ENCODE measurements around the gene KISS1R. TPM values are rescaled to one million over a fixed set of nuclear protein-coding genes. Genes with fewer than 3 reads are reported as not detected.

The KISS1R gene
- total RNA-seq, 2 experiments from 2014 or later: 1.5 to 1.6 TPM

DNA sequence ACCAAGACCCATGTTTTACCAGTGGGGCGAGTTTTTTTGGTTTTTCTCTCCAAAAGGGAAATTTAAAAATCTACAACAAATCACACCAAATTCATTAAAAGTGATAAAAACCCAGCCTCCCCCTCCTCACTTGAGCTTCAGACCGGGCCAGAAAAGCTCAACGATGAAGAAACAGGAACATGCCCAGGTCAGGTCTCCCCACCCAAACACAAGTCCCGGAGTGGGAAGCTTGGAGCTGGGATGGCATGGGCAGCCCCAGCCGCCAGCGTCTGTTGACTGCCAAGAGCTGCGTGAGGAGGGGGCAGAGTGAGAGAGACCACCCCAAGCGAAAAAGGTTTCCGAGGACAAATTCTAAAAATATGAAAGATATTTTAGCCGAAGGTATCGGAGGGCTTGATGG, 20.1 kb upstream of the KISS1R start:
- Mint-ChIP-seq H3K36me3 (ENCODE audit: low read depth) (peaks cover 55% of the 10 kb centered on the region), H3K9me3 (no peaks in the 10 kb centered on the region), H3K4me1 (ENCODE audit: low read depth) (peaks cover 33% of the 10 kb centered on the region), H3K27ac (peak overlapping the region; percentile 98), H3K4me3 (no peak overlapping the region), H3K27me3 (peaks cover 3% of the 10 kb centered on the region)
- Histone ChIP-seq H3K27me3 (ENCODE audit: control insufficient read depth in 1 of 2, insufficient read depth in 2 of 2, low read length in 2 of 2) (no peaks in the 10 kb centered on the region), H3K27ac (ENCODE audit: low read depth in 1 of 2, low read length in 2 of 2) (no peak overlapping the region), H3K36me3 (ENCODE audit: insufficient read depth, low read length) (peaks cover 48% of the 10 kb centered on the region), H3K9me3 (ENCODE audit: control insufficient read depth in 1 of 2, insufficient read depth in 1 of 2, low read length in 2 of 2) (no peaks in the 10 kb centered on the region), H3K4me1 (ENCODE audit: insufficient read depth, low read length) (peaks cover 37% of the 10 kb centered on the region), H3K4me3 (ENCODE audit: low read length) (no peak overlapping the region)
- no peak for ATAC-seq (ENCODE audit: poor library complexity)
- TF ChIP-seq, protein P1, sequence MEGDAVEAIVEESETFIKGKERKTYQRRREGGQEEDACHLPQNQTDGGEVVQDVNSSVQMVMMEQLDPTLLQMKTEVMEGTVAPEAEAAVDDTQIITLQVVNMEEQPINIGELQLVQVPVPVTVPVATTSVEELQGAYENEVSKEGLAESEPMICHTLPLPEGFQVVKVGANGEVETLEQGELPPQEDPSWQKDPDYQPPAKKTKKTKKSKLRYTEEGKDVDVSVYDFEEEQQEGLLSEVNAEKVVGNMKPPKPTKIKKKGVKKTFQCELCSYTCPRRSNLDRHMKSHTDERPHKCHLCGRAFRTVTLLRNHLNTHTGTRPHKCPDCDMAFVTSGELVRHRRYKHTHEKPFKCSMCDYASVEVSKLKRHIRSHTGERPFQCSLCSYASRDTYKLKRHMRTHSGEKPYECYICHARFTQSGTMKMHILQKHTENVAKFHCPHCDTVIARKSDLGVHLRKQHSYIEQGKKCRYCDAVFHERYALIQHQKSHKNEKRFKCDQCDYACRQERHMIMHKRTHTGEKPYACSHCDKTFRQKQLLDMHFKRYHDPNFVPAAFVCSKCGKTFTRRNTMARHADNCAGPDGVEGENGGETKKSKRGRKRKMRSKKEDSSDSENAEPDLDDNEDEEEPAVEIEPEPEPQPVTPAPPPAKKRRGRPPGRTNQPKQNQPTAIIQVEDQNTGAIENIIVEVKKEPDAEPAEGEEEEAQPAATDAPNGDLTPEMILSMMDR (IDR thresholded peaks at IDR 0.05): no peak
- ChIA-PET CTCF (no interaction called here), POLR2A (interaction anchor here (0.9 to 7.0 kb wide), 4 partner anchors 9 to 24 kb away, joined by 3 to 183 read pairs (median 4); partner anchors contain the start of gene KISS1R)
- DNase-seq: no peak
- intact Hi-C loops (cut with DNase I, micrococcal nuclease): no loop called here

DNA sequence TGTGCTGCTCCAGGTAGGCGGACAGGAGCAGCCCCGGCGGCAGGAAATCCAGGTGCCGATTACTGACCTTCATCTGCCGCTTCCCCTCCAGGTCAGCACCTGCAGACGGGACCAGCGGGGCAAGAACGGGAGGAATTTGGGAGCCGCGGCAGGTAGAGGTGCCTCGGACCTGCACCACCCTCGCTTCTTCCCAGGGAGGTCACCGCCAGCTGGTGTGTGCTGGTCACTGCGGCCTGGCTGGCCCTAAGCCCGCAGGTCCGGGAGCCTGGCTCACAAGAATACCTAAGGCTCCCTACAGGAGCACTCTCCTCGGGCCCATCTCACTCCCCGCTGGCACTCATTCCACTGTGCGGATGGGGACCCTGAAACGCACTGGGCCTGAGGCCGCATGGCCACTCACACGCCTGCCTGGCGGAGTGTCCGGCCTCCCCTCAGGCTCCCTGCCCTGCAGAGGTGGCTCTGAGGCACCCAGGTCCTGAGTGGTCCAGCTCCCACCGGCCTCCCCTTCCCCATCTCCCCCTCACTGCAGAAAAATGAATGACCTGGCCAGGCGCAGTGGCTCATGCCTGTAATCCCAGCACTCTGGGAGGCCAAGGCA, 19.6 kb upstream of the KISS1R start:
- Histone ChIP-seq H3K27ac (ENCODE audit: low read depth in 1 of 2, low read length in 2 of 2) (no peak overlapping the region), H3K9me3 (ENCODE audit: control insufficient read depth in 1 of 2, insufficient read depth in 1 of 2, low read length in 2 of 2) (no peaks in the 10 kb centered on the region), H3K27me3 (ENCODE audit: control insufficient read depth in 1 of 2, insufficient read depth in 2 of 2, low read length in 2 of 2) (no peaks in the 10 kb centered on the region), H3K36me3 (ENCODE audit: insufficient read depth, low read length) (peaks cover 50% of the 10 kb centered on the region), H3K4me1 (ENCODE audit: insufficient read depth, low read length) (peaks cover 37% of the 10 kb centered on the region), H3K4me3 (ENCODE audit: low read length) (no peak overlapping the region)
- Mint-ChIP-seq H3K9me3 (no peaks in the 10 kb centered on the region), H3K4me3 (no peak overlapping the region), H3K36me3 (ENCODE audit: low read depth) (peaks cover 59% of the 10 kb centered on the region), H3K27me3 (peaks cover 3% of the 10 kb centered on the region), H3K27ac (no peak overlapping the region), H3K4me1 (ENCODE audit: low read depth) (peaks cover 33% of the 10 kb centered on the region)
- ATAC-seq (ENCODE audit: poor library complexity) (no peak), DNase-seq (no peak)
- POLR2A ChIA-PET: interaction anchor here (0.9 to 7.0 kb wide), 4 partner anchors 9 to 23 kb away, joined by 3 to 183 read pairs (median 4); partner anchors contain the start of gene KISS1R
- intact Hi-C loops (cut with DNase I, micrococcal nuclease): no loop called here
- CTCF ChIA-PET: no interaction called here
- TF ChIP-seq, protein P1 (IDR thresholded peaks at IDR 0.05): no peak

DNA sequence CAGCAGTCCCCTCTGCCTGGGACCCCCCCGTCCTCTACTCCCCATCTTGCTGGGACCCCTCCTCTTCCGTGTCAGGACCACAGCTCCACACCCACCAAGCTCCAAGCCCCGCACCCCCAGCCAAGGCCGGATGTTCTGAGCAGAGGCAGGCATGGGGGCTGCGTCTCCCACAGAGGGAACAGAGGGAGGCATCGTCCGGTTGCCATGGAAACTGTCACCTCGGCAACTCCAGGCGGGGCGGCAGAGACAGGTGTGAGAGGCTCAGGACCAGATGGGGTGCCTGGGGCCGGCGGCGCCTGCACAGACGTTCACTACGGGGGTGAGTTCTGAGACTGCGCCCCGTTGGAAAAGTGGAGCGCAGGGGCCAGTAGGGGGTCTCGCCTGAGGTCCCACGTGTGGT, 18.5 kb upstream of the KISS1R start:
- peaks cover 56% of the 10 kb centered on the region for H3K36me3 Mint-ChIP-seq (ENCODE audit: low read depth)
- intact Hi-C loops (cut with DNase I, micrococcal nuclease): no loop called here
- no peaks in the 10 kb centered on the region for H3K27me3 Mint-ChIP-seq
- DNase-seq: peak in 8 of 14 experiments; percentile 31 to 71 (median 55)
- TF ChIP-seq, protein P1 (IDR thresholded peaks at IDR 0.05): no peak
- Histone ChIP-seq H3K36me3 (ENCODE audit: insufficient read depth, low read length) (peaks cover 50% of the 10 kb centered on the region), H3K27me3 (ENCODE audit: control insufficient read depth in 1 of 2, insufficient read depth in 2 of 2, low read length in 2 of 2) (no peaks in the 10 kb centered on the region), H3K9me3 (ENCODE audit: control insufficient read depth in 1 of 2, insufficient read depth in 1 of 2, low read length in 2 of 2) (no peaks in the 10 kb centered on the region), H3K27ac (ENCODE audit: low read depth in 1 of 2, low read length in 2 of 2) (no peak overlapping the region), H3K4me3 (ENCODE audit: low read length) (no peak overlapping the region), H3K4me1 (ENCODE audit: insufficient read depth, low read length) (peaks cover 41% of the 10 kb centered on the region)
- peak overlapping the region; percentile 54 for H3K4me3 Mint-ChIP-seq
- peak overlapping the region; percentile 69 for H3K27ac Mint-ChIP-seq
- ATAC-seq (ENCODE audit: poor library complexity): peak; percentile 15
- ChIA-PET POLR2A (interaction anchor here (0.6 to 7.0 kb wide), 3 partner anchors 8 to 97 kb away, joined by 3 to 183 read pairs (median 4); no protein-coding TSS in a partner anchor), CTCF (no interaction called here)
- no peaks in the 10 kb centered on the region for H3K9me3 Mint-ChIP-seq
- H3K4me1 Mint-ChIP-seq (ENCODE audit: low read depth): peaks cover 24% of the 10 kb centered on the region
